H9 (cell line): ENCODE measurements around the gene BCL2L2. TPM values are rescaled to one million over a fixed set of nuclear protein-coding genes. Genes with fewer than 3 reads are reported as not detected.

Experiments used
- DNase-seq: peaks from one replicate; pipeline ENCODE4 v3.0.0-alpha.2; 2017
- H2AFZ ChIP-seq: one replicate; pipeline ENCODE4 v1.6.1; 2013; ENCODE audit warnings: mild to moderate bottlenecking, low read length, control low read depth, moderate library complexity
- H2AK5ac ChIP-seq: 2 replicates; pipeline ENCODE4 v1.6.1; 2013; ENCODE audit warnings: low read length, control low read depth, mixed read lengths; ENCODE audit not compliant: insufficient read length
- H2BK120ac ChIP-seq: one replicate; pipeline ENCODE4 v1.6.1; 2013; ENCODE audit warnings: low read depth, mild to moderate bottlenecking, low read length, control low read depth, inconsistent platforms; ENCODE audit not compliant: poor library complexity, severe bottlenecking
- H2BK12ac ChIP-seq: 2 replicates; pipeline ENCODE4 v1.6.1; 2013; ENCODE audit warnings: low read length, control low read depth, mixed read lengths, low read depth; ENCODE audit not compliant: insufficient read length
- H2BK15ac ChIP-seq: 2 replicates; pipeline ENCODE4 v1.6.1; 2013; ENCODE audit warnings: low read depth, low read length, control low read depth
- H2BK20ac ChIP-seq: one replicate; pipeline ENCODE4 v1.6.1; 2013; ENCODE audit warnings: low read depth, mild to moderate bottlenecking, low read length, control low read depth, inconsistent platforms; ENCODE audit not compliant: poor library complexity, severe bottlenecking
- H2BK5ac ChIP-seq: 2 replicates; pipeline ENCODE4 v1.6.1; 2013; ENCODE audit warnings: low read length, control low read depth, mixed read lengths; ENCODE audit not compliant: insufficient read length
- H3K14ac ChIP-seq: 2 replicates; pipeline ENCODE4 v1.6.1; 2013; ENCODE audit warnings: low read length, control low read depth; ENCODE audit not compliant: insufficient read depth
- H3K18ac ChIP-seq: 2 replicates; pipeline ENCODE4 v1.6.1; 2013; ENCODE audit warnings: low read depth, mild to moderate bottlenecking, mixed read lengths, low read length, control low read depth; ENCODE audit not compliant: insufficient read length
- H3K23ac ChIP-seq: 2 replicates; pipeline ENCODE4 v1.6.1; 2013; ENCODE audit warnings: low read length, control low read depth, mixed read lengths, low read depth; ENCODE audit not compliant: insufficient read length
- H3K23me2 ChIP-seq: 2 replicates; pipeline ENCODE4 v1.6.1; 2013; ENCODE audit warnings: low read depth, mild to moderate bottlenecking, mixed read lengths, low read length, control low read depth; ENCODE audit not compliant: insufficient read length, poor library complexity, severe bottlenecking
- H3K27ac ChIP-seq: 2 replicates; pipeline ENCODE4 v1.5.1; 2013; ENCODE audit warnings: low read length, control low read depth, mixed read lengths, low read depth; ENCODE audit not compliant: insufficient read length
- H3K27me3 ChIP-seq: 2 replicates; pipeline ENCODE4 v1.6.1; 2013; ENCODE audit warnings: low read length, control low read depth, inconsistent platforms; ENCODE audit not compliant: insufficient read depth
- H3K4ac ChIP-seq: 2 replicates; pipeline ENCODE4 v1.6.1; 2013; ENCODE audit warnings: low read depth, mild to moderate bottlenecking, control low read depth, inconsistent platforms, low read length, moderate library complexity
- H3K4me1 ChIP-seq: 2 replicates; pipeline ENCODE4 v1.6.1; 2013; ENCODE audit warnings: low read length, control low read depth, inconsistent platforms; ENCODE audit not compliant: insufficient read depth
- H3K4me2 ChIP-seq: 2 replicates; pipeline ENCODE4 v1.6.1; 2013; ENCODE audit warnings: low read length, control low read depth, mixed read lengths; ENCODE audit not compliant: insufficient read length, insufficient read depth
- H3K56ac ChIP-seq: 2 replicates; pipeline ENCODE4 v1.6.1; 2013; ENCODE audit warnings: low read depth, mild to moderate bottlenecking, mixed read lengths, low read length, control low read depth; ENCODE audit not compliant: insufficient read length
- H3K79me1 ChIP-seq: 2 replicates; pipeline ENCODE4 v1.6.1; 2013; ENCODE audit warnings: low read depth, mild to moderate bottlenecking, moderate library complexity, low read length, control low read depth, inconsistent platforms; ENCODE audit not compliant: insufficient read depth, poor library complexity, severe bottlenecking
- H3K79me2 ChIP-seq: 2 replicates; pipeline ENCODE4 v1.6.1; 2013; ENCODE audit warnings: low read length, control low read depth, inconsistent platforms; ENCODE audit not compliant: insufficient read depth
- H3K9ac ChIP-seq: 2 replicates; pipeline ENCODE4 v1.6.1; 2013; ENCODE audit warnings: low read length, control low read depth, mixed read lengths; ENCODE audit not compliant: insufficient read length; ENCODE audit errors: extremely low read depth
- H3K9me3 ChIP-seq: one replicate; pipeline ENCODE4 v1.6.1; 2013; ENCODE audit warnings: low read depth, low read length, inconsistent platforms; ENCODE audit not compliant: control insufficient read depth
- H3T11ph ChIP-seq: one replicate; pipeline ENCODE4 v1.6.1; 2013; ENCODE audit warnings: mild to moderate bottlenecking, low read length, control low read depth, inconsistent platforms
- H4K20me1 ChIP-seq: one replicate; pipeline ENCODE4 v1.6.1; 2013; ENCODE audit not compliant: control insufficient read depth, insufficient read length, insufficient read depth
- H4K5ac ChIP-seq: 2 replicates; pipeline ENCODE4 v1.6.1; 2013; ENCODE audit warnings: low read depth, mild to moderate bottlenecking, mixed read lengths, low read length, control low read depth; ENCODE audit not compliant: insufficient read length
- H4K8ac ChIP-seq: replicated peaks from 2 replicates; pipeline ENCODE4 v1.6.1; 2013; ENCODE audit warnings: low read length, control low read depth, mixed read lengths, low read depth; ENCODE audit not compliant: insufficient read length
- H4K91ac ChIP-seq: 2 replicates; pipeline ENCODE4 v1.6.1; 2013; ENCODE audit warnings: low read depth, mild to moderate bottlenecking, moderate library complexity, mixed read lengths, low read length, control low read depth; ENCODE audit not compliant: insufficient read length
- H3K27ac Mint-ChIP-seq, 3 experiments: 2 replicates in 2 of 3; 3 replicates in 1 of 3; pipeline ENCODE4 v1.8.0; 2020 to 2021; ENCODE audit warnings: mixed read lengths in 3 of 3, mild to moderate bottlenecking in 1 of 3, moderate library complexity in 1 of 3
- H3K27me3 Mint-ChIP-seq: 2 replicates; pipeline ENCODE4 v1.8.0; 2021; ENCODE audit warnings: low read depth, mild to moderate bottlenecking, moderate library complexity, mixed read lengths
- H3K36me3 Mint-ChIP-seq, 3 experiments: 2 replicates in 2 of 3; 3 replicates in 1 of 3; pipeline ENCODE4 v1.8.0; 2020 to 2021; ENCODE audit warnings: low read depth in 3 of 3, mixed read lengths in 3 of 3; ENCODE audit not compliant: insufficient read depth in 1 of 3
- H3K4me1 Mint-ChIP-seq, 2 experiments: 2 replicates each; pipeline ENCODE4 v1.8.0; 2020; ENCODE audit warnings: mixed read lengths in 2 of 2
- H3K4me3 Mint-ChIP-seq, 2 experiments: 2 replicates in 1 of 2; 3 replicates in 1 of 2; pipeline ENCODE4 v1.8.0; 2020 to 2021; ENCODE audit warnings: mild to moderate bottlenecking in 2 of 2, mixed read lengths in 2 of 2, moderate library complexity in 1 of 2
- H3K9me3 Mint-ChIP-seq, 2 experiments: 2 replicates in 1 of 2; 3 replicates in 1 of 2; pipeline ENCODE4 v1.8.0; 2020; ENCODE audit warnings: mild to moderate bottlenecking in 2 of 2, mixed read lengths in 2 of 2, moderate library complexity in 1 of 2
- WGBS: extraction: QIAGEN DNeasy Blood & Tissue Kit; methylation state at CpG from one replicate; pipeline ENCODE4 v1.1.7; 2013; ENCODE audit warnings: missing lambda C conversion rate, low lambda C conversion rate, mixed read lengths; ENCODE audit not compliant: insufficient read length; ENCODE audit errors: extremely low coverage; 5-methylcytosine and 5-hydroxymethylcytosine counted together
- total RNA-seq: library from RNA; stranded (reverse); gene quantifications from 2 replicates; pipeline ENCODE4 v1.2.1, GENCODE V29; 2021
- TF ChIP-seq, protein P1 (sequence below): fragments of 200-600 bp; sonication (generic); conservative IDR thresholded peaks from 3 replicates; pipeline ENCODE4 v1.8.0; 2021; ENCODE audit warnings: antibody characterized with exemption, mild to moderate bottlenecking

BCL2L2 gene
- total RNA-seq, 1 experiment from 2014 or later, result 8.4 TPM

DNA sequence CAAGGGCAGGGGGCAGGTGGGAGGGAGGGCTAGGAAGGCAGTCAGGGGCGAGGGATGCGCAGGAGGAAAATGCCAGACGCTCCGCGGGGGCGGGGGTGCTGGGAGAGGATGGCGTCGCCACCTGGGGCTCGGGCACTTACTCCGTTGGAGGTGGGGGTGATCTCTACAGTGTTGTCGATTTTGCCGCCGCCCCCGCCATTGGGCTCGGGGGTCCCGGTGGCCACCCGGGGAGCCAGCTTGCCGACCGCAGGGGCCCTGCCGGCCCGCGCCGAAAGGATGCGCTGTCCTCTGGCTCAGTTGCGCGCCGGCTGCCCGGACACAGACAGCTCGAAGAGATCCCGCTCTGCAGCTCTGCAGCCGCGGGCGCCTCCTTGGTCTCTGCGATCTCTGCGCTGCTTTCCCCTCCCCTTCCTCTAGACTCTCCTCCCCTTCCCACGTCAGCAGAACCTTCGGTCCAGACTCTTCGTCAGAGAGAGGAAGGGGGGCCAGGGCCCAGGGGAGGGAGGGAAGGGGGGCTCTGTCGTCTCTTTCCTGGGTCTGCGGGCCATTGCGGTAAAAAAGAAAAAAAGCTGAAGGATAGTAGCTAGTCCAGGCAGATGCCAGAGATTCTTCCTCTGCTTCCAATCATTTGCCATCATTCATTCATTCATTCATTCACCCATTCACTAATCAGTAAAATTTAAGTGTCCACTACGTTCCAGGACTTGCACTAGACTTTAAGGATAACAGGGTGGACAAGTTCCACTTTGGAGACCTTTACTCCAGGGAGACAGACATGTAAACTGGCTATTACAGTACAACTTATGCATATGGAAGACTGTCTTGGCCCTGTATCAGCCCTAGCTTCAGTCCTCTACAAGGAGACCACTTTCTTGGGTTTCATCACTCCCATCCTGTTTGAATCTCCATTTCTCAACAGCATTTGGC lies 46.1 kb downstream of the BCL2L2 start, which contains the start of gene SLC22A17:
Gene SLC22A17, minus strand, starts transcription at position 382 of the 927 bp plus-strand sequence.
- Histone ChIP-seq H2BK12ac (no peak within 1 kb of the TSS), H3K9me3 (no peaks in the 10 kb centered on the region), H3K9ac (no peak within 1 kb of the TSS), H4K8ac (no peak within 1 kb of the TSS), H2AK5ac (no peak within 1 kb of the TSS), H3K23ac (no peak within 1 kb of the TSS), H3K4me2 (peak within 1 kb of the TSS; percentile 24), H2BK20ac (no peak within 1 kb of the TSS), H3K27ac (no peak within 1 kb of the TSS), H3T11ph (no peak within 1 kb of the TSS), H3K4me1 (0 out of 2 replicates have a peak, but pooled peaks cover 2% of the 10 kb centered on the region), H2BK15ac (no peak within 1 kb of the TSS), H3K14ac (0 out of 2 replicates have a peak within 1 kb of the TSS, but pooled peaks have one; percentile 4), H3K18ac (no peak within 1 kb of the TSS), H2BK120ac (no peak within 1 kb of the TSS), H3K79me1 (no peaks in the 10 kb centered on the region), H4K5ac (no peak within 1 kb of the TSS), H3K27me3 (no peaks in the 10 kb centered on the region; the same call in 1 of the 2 replicates), H2BK5ac (no peak within 1 kb of the TSS), H3K56ac (no peak within 1 kb of the TSS), H3K23me2 (peaks cover 5% of the 10 kb centered on the region), H3K79me2 (no peaks in the 10 kb centered on the region), H2AFZ (no peak within 1 kb of the TSS), H4K91ac (no peak within 1 kb of the TSS), H4K20me1 (no peaks in the 10 kb centered on the region), H3K4ac (no peak within 1 kb of the TSS)
- H3K9me3 Mint-ChIP-seq, result no peaks in the 10 kb centered on the region; a peak in 2 of 5 replicates
- H3K27me3 Mint-ChIP-seq, result peaks cover 39% of the 10 kb centered on the region
- peaks cover 15 to 33% (median 27%) of the 10 kb centered on the region in 3 experiments for H3K36me3 Mint-ChIP-seq
- no CpG with 5 or more reads among the region's 42 CpGs for WGBS
- DNase-seq, result peak; percentile 90
- H3K4me3 Mint-ChIP-seq, result peak within 1 kb of the TSS; percentile 71 to 77
- peaks cover 12 to 14% of the 10 kb centered on the region in 2 experiments for H3K4me1 Mint-ChIP-seq
- H3K27ac Mint-ChIP-seq, result peak within 1 kb of the TSS in 2 of 3 experiments; percentile 40 to 59; a peak in 2 of 7 replicates
- TF ChIP-seq, protein P1, sequence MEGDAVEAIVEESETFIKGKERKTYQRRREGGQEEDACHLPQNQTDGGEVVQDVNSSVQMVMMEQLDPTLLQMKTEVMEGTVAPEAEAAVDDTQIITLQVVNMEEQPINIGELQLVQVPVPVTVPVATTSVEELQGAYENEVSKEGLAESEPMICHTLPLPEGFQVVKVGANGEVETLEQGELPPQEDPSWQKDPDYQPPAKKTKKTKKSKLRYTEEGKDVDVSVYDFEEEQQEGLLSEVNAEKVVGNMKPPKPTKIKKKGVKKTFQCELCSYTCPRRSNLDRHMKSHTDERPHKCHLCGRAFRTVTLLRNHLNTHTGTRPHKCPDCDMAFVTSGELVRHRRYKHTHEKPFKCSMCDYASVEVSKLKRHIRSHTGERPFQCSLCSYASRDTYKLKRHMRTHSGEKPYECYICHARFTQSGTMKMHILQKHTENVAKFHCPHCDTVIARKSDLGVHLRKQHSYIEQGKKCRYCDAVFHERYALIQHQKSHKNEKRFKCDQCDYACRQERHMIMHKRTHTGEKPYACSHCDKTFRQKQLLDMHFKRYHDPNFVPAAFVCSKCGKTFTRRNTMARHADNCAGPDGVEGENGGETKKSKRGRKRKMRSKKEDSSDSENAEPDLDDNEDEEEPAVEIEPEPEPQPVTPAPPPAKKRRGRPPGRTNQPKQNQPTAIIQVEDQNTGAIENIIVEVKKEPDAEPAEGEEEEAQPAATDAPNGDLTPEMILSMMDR, result peak; percentile 11; the same call in 2 of the 3 replicates
